ENCODE measurements around the gene CROCC2.

Gene CROCC2

GRCh38 chr2:240875228-240876034 is 30.7 kb upstream of the CROCC2 start:
- Histone ChIP-seq H3K27me3 (ENCODE audit: insufficient read depth, poor library complexity, severe bottlenecking) (no peaks in the 10 kb centered on the region), H3K4me3 (replicated peaks; ENCODE audit: insufficient read depth, low read length) (no peak overlapping the region), H3K27ac (replicated peaks) (no peak overlapping the region)
- no peak for TF ChIP-seq GABPA (IDR thresholded peaks at IDR 0.05; ENCODE audit: low read depth)
- TF ChIP-seq CTCF (IDR thresholded peaks at IDR 0.05; ENCODE audit: insufficient read depth, low read length) = no peak
- no peak for TF ChIP-seq SPI1 (IDR thresholded peaks at IDR 0.05; ENCODE audit: borderline replicate concordance, low read depth)
- TF ChIP-seq REST (IDR thresholded peaks at IDR 0.05; ENCODE audit: insufficient replicate concordance, low read depth) = no peak
- no peak for TF ChIP-seq POLR2AphosphoS5 (IDR thresholded peaks at IDR 0.05; ENCODE audit: low read depth)
- DNase-seq (ENCODE audit: low read depth in 1 of 2, low spot score in 1 of 2) = no peak

- no peak for DNase-seq (ENCODE audit: low read depth in 1 of 2, low spot score in 1 of 2)
- no peaks in the 10 kb centered on the region for H3K27me3 ChIP-seq (ENCODE audit: insufficient read depth, poor library complexity, severe bottlenecking)
- H3K27ac ChIP-seq (replicated peaks) = no peak overlapping the region
- TF ChIP-seq SPI1 (IDR thresholded peaks at IDR 0.05; ENCODE audit: borderline replicate concordance, low read depth) (no peak), POLR2AphosphoS5 (IDR thresholded peaks at IDR 0.05; ENCODE audit: low read depth) (no peak), CTCF (IDR thresholded peaks at IDR 0.05; ENCODE audit: insufficient read depth, low read length) (no peak)
- no peak overlapping the region for H3K4me3 ChIP-seq (replicated peaks; ENCODE audit: insufficient read depth, low read length)
These were observed 30.1 kb upstream of the CROCC2 start for GRCh38 chr2:240876035-240876474.

GRCh38 chr2:240876475-240877251 is 29.5 kb upstream of the CROCC2 start:
- no peaks in the 10 kb centered on the region for H3K27me3 ChIP-seq (ENCODE audit: insufficient read depth, poor library complexity, severe bottlenecking)
- no peak for DNase-seq (ENCODE audit: low read depth in 1 of 2, low spot score in 1 of 2)
- no peak overlapping the region for H3K4me3 ChIP-seq (replicated peaks; ENCODE audit: insufficient read depth, low read length)
- TF ChIP-seq GABPA (IDR thresholded peaks at IDR 0.05; ENCODE audit: low read depth) (no peak), CTCF (IDR thresholded peaks at IDR 0.05; ENCODE audit: insufficient read depth, low read length) (no peak), REST (IDR thresholded peaks at IDR 0.05; ENCODE audit: insufficient replicate concordance, low read depth) (no peak), POLR2AphosphoS5 (IDR thresholded peaks at IDR 0.05; ENCODE audit: low read depth) (no peak), SPI1 (IDR thresholded peaks at IDR 0.05; ENCODE audit: borderline replicate concordance, low read depth) (no peak)
- H3K27ac ChIP-seq (replicated peaks) = no peak overlapping the region

All from HL-60 (cell line).